Measurements from ENCODE around the gene HUNK.

The HUNK gene

DNA sequence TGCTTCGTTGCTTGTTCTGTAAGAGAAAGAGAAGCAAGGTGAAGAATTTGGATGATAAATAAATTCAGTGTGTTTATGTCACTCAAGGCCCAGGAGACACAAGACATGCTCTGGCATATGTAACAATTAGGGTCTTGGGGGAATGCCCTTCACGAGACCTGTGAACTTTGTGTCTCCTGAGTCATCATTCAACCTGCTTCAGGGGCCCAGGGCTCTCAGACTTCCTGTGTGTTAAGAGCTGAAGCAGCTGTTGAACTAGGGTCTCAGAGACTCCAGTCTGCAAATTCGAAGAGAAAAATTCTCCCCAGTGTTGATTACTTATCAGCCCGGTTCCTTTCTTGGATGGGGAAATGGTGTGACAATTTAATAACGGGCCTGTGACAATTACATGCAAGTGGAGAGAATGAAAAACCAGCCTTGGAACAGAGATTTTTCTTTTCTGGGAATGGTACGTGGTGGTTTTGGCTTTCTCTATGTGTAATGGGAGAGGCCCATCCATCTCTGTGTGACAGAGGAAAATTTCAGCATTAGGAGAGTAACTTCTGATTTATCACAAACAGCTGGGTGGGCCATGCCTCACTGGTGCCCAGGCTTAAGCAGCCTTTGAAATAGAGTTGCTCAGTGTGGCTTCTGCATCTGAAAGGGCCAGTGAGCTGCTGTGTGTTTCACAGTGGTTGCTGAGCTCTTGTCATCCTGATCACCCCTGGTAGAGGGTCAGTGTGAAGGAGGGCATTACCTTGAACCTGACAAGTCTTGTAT lies 22.4 kb downstream of the HUNK start:
- FAIRE-seq: no peak
- DNase-seq (ENCODE audit: low spot score): no peak

DNA sequence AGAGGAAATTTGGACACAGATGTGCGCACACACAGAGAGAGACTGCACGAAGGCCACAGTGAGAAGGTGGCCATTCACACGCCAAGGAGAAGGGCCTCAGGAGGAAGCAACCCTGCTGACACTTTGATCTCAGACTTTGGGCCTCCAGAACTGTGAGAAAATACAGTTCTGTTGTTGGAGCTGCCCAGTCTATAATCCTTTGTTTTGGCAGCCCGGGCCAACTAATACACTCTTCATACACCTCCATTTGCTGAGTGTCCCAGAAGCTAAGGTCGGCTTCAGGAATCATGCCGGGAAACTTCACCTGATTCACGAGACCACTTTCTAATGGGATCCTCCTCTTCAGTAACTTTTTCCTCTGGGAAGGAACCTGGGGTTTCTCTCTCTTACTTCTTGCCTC lies 23.2 kb downstream of the HUNK start:
- no peak for DNase-seq (ENCODE audit: low spot score)

DNA sequence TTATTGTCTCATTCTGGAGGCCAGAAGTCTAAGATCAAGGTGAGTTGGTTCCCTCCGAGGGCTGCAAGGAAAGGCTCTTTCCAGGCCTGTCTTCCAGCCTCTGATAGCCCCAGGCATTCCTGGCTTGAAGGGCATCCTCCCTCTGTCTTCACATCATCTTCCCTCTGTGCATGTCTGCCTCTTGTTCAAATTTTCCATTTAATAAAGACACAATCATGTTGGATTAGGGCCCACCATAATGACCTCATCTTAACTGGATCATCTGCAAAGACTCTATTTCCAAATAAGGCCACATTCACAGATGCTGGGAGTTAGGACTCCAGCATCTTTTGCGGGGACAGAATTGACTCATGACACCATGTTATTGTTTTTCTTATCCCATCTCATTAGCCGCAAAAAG lies 24.5 kb downstream of the HUNK start:
- DNase-seq (ENCODE audit: low spot score) (no peak), FAIRE-seq (no peak)

More for the DNA sequence above, 23.2 kb downstream of the HUNK start:
- no peak for FAIRE-seq

DNA sequence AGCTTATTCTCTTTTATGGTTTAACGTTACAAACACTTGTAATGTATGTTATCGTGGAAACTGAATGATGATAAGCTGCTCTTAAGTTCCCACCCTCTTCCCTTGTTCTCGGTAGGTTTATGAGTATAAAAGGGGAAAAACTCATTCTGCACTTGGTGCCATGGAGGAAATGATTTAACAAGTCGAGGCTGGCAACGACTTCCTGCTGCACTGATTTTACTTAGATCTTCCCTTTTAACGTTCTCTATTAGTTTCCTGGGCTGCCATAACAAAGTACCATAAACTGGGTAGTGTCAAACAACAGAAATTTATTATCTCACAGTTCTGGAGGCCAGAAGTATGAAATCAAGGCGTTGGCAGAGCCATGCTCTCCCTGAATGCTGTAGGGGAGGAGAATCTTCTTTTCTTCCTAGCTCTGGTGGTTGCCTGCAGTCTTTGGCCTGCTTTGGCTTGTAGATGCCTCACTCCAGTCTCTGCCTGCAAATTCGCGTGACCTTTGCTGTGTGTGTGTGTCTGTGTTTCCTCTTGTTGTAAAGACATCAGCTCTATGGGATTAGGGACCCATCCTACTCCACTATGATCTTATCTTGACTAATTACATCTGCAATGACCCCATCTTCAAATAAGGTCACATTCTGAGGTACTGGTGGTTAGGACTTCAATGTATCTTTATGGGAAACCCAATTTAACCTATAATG lies 26.3 kb downstream of the HUNK start:
- FAIRE-seq (no peak), DNase-seq (ENCODE audit: low spot score) (no peak)

DNA sequence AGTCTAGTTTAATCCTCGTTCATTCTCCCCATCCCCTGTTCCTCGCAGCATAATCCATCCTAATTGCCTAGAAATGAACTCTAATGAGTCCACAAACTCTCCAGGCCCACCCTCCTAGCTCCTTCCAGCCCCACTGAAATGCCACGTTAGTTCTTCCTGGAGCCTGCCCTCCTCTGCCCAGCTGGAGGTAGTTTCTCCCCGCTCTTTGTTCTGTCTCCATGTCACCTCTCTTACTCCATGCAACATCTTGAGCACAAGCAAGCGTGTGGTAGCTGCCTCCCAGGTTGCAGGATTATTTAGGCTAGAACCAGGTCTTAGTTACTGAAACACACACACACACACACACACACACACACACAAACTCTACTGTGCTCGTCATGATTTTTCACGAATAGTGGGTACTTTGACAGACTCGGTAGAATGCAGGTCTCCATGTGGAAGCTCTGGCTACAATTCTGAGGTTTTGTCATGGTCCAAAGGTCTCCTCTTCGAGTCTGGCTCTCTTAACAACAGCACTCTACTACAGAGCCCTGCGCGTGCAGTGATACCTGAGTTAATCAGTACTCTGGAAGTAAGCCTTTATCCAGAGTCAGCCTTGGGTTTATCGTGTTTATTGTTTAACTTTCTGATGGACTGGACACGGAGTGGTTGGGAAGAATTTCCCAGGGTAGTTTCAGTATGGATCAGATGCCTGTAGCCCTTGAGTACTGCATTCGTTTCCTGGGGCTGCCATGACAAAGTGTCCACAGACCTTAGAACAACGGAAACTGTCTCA lies 27.5 kb downstream of the HUNK start:
- DNase-seq (ENCODE audit: low spot score) (no peak), FAIRE-seq (no peak)

DNA sequence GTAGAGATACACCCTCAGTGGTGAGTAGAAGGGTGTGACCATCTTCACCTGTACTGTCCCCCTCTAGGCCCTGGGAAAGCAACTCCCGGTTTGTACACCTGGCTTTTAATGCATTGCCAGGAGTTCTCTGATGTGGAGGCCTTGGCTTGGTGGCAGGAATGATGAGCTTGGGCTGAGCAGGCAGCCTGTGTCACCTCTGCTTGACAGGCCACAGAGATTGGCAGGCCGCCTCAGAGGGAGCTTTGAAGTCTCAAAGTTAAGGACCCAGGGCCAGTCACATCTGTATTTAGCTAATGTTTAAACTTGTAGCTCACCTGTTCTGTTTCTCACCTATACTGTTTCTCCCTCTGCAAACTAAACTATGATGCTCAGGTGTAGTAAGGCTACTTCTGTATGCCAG lies 28.5 kb downstream of the HUNK start:
- no peak for FAIRE-seq
- DNase-seq (ENCODE audit: low spot score): no peak

DNA sequence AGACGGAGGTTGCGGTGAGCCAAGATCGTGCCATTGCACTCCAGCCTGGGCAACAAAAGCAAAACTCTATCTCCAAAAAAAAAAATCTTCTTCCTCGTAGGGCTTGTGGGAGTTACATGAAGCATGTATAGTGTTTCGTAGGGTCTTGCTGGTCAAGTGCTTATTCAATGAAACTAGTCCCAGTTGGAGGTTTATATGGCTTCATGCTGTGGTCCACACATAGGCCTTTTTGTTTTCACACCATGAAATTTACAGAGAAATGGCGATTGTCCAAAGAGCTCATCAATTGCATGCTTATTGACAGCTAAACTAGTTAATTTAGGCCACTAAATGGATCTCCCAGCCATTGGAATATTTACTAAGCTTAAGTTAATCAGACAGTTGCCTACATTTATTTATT lies 29.6 kb downstream of the HUNK start:
- no peak for FAIRE-seq

DNA sequence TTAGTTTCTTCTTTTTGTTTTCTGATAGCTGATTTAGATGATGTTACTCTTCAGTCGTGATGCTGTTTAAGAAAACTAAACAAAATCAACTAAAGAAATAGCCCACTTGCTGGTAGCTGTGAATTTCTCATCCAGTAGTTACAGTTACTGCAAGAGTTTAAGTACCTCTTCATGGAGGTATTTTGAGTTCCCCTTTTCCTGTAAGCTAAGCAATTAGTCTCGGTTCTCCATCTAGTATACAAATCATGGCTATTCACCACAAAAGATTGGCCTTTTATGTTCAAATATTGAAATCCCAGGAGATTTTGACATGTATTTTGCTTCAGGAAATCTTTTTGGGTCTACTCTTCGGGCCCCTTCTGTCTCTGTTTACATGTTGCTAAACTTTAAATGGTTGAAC lies 31.1 kb downstream of the HUNK start:
- no peak for FAIRE-seq
- no peak for DNase-seq (ENCODE audit: low spot score)

More for the DNA sequence above, 29.6 kb downstream of the HUNK start:
- DNase-seq (ENCODE audit: low spot score): no peak

DNA sequence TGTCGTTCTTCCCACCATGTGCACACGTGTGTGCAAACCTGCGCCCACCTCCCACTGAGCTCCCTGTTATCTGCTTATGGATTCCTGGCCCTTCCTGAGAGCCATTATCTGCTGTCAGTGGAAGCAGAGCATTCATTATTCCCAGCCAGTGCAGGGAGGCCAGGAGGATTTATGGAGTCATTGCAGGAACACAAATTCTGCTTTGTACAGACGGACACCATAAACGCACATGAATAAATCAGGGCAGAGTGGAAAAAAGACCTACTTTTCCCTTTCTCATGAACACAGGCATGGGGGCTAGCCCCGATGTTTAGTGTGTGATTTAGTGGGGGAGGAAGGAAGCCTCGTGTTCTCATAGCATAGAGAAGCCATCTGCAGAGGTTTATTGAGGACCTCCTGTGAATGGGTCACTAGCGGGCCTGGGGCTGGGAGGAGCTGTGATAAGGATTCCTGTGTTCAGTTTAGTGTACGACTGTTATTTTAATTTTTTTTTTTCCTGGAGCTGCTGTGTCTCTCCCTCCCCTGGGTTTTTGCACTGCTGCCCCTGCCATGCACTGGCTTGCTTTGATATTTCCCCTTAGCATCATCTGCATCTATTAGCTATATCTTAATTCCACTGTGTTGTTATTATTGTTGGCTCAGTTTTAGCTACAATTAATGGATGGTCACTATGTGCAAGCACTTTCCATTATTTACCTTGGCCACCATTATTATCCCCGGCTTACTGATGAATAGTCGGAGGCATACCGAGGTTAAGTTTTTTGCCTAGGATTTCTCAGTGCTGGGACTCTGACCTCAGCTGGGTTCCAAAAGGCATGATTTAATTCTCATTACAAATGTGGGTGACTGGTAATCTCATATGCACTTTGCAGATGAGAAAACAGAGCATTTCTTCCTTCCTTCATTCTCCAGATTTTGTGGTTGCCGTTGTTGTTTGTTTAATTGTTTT lies 33.0 kb downstream of the HUNK start:
- no peak for FAIRE-seq
- no peak for DNase-seq (ENCODE audit: low spot score)

DNA sequence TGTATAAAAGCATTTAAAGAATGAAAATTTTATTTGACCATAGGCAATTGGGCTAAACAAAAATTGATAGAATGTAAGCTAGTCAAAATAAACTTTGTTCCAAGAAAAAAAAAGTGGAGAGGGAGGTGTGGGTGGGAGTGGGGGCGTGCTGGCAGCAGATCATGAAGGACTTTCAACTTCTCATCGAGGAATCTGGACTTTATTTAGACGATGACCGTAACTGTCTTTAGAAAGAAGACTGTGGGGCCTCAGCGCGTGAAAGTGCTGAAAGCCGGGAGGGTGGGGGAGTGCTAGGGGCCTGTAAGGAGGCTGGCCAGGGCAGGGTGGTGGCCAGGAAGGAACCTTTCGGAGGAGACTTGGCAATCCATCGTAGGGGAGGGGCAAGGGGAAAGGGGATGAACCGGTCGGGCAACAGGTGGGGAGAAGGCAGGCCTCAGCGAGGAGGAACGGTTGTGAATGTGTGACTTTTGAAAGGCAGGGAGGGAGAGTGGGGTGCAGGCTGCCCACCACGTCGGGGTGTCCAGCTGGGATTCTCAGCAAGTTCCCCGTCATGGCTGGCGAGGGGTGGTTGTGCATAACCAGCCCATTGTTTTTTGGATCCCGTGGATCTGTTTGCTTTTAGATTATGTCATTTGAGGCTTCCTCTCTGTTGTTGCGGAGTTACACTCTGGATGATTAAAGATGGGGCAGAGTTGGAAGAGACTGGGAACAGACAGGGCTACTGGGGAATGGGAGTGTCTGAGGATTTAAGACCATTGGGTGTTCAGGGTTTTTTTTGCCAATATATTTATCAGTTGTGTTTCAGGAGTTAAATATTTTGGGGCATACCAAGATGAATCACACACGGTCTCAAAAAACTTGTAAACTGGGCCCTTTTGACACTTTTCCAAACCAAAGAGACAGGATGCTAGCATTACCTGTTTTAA lies 35.5 kb downstream of the HUNK start:
- no peak for DNase-seq (ENCODE audit: low spot score)
- FAIRE-seq: no peak

DNA sequence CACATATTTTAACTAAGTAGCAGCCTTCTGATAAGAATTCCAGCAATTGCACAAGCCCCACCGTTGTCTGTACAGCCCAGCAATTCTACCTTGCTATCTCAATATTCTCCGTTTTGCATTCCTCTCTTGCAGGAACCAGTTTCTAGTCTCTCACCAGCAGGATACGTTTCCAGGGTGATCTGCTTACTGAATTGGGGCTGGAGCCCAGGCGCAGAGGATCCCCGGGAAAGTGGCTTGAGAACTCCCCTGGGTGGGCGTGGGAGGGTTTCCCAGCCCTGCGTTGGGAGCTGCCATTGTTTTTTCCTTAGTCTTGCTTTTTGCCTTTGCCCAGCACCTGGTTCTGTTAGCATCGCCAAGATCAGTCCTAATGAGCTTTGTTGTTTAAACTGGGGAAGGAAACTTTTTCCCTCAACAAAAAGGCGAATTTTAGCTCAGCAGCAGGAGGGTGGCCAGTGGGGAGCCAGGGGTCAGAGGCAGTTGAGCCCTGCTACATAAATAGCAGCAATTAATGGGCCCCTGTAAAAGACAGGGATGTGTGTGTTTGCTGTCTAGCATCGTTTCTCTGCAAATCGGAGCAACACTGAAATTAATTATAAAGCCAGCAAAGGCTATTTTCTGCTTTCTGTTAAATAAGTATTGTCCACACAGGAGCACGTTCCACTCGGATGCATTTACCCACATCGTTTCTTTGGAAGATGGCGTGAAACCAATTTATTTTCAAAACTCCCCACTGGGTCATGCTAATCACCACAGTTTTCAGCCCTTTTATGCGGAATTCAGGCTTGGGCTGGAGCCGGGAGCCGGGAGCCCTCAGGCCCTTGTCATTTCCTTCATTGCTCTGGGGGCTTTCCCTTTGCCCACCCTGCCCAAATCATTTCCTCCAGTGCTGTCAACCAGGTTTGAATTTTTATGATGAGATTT lies 36.6 kb downstream of the HUNK start:
- DNase-seq (ENCODE audit: low spot score) (no peak), FAIRE-seq (no peak)

DNA sequence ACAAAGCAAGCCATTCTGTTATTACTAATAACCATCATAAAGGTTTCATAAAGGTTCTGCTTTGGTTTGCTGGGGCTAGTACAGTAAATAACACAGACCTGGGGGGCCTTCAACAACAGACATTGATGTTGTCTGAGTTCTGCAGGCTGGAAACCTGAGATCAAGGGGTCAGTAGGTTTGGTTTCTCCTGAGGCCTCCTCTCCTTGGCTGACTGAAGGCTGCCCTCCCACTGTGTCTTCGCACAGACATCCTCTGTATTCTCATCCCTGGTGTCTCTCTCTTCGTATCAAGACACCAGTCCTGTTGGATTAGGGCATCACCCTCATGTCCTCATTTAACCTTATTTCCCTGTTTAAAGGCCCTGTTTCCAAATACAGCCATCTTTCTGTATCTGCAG lies 37.3 kb downstream of the HUNK start:
- FAIRE-seq: no peak

DNA sequence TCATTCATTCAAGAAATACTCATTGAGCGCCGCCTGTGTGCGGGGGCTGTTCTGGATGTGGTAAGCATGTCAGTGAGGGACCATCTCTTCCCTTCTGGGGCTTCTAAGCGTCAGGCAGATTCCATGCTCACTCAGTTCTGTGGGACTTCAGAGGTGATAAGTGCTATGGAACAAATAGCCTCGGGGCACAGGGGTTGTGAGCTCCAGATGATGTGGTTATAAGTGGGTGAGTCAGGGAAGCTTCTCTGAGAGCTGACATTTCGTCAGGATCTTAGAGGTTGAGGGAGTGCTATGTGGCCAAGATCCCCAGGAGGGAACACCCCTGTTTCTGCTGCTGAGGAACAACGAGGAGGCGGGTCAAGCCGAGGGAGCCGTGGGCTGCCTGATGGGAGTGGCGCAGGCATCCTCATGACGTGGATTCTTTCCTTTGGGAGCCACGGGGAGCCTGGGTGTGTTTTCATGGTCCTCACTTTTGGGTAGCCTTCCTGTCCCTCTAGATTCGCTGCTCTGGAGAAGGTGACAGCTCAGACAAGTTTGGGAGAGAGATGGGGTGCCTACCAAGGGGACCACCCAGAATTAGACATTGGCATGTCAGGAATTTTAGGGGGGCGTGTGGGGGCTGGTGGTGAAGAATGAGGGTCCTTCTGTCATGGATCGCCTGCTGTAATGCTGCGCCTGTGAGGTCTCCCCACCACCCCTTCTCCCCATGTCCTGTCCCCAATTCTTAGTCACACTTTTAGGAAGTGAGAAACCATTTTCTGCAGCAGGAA lies 38.5 kb downstream of the HUNK start:
- DNase-seq (ENCODE audit: low spot score) (no peak), FAIRE-seq (no peak)

More for the DNA sequence above, 37.3 kb downstream of the HUNK start:
- DNase-seq (ENCODE audit: low spot score): no peak

DNA sequence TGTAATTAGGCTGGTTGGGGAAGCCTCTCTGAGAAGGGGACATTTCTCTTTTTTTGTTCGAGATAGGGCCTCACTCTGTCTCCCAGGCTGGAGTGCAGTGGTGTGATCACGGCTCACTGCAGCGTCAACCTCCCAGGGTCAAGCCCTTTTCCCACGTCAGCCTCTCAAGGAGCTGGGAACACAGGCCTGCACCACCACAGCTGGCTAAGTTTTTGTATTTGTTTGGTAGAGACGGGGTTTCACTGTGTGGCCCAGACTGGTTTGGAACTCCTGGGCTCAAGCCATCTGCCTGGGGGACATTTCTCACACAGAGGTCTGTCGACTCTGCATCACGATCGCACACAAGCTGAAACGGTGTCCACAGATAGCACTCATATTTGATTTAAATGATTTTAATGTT lies 39.7 kb downstream of the HUNK start:
- FAIRE-seq (no peak), DNase-seq (ENCODE audit: low spot score) (no peak)

DNA sequence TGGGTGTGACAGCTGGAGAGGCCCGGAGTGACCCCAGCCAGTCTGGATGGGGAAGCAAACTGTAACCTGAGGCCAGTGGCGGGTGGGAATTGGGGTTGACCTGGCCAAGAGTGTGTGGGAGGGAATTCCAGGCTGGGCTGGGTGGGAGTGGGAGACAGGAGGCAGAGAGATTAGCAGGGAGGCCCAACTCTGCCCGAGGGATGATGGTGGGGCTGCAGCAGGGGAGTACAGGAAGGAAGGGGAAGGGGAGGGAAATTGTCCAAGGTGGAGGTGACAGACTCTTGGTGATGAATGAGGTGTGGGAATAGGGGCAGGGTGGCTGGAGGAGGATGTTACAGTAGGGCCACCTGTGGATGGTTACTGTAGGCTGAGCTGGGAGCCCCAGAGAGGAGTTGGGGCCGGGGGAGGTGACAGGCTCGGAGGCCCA lies 40.4 kb downstream of the HUNK start:
- FAIRE-seq (no peak), DNase-seq (ENCODE audit: low spot score) (no peak)

DNA sequence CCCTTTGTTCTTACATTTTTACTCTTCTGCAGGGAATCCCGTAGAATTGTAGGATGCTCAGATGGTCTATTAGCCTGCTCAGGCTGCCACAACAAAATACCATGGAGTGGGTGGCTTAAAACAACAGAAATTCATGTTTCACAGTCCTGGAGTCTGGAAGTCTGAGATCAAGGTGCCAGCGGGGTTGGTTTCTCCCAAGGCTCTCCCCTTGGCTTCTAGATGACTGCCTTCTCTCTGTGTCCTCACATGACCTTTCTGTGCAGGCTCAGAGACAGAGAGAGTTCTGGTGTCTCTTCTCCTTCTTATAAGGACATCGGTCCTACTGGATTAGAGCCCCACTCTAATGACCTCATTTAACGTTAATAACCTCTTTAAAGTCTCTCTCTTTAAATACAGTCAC lies 41.7 kb downstream of the HUNK start:
- no peak for DNase-seq (ENCODE audit: low spot score)
- FAIRE-seq: no peak

DNA sequence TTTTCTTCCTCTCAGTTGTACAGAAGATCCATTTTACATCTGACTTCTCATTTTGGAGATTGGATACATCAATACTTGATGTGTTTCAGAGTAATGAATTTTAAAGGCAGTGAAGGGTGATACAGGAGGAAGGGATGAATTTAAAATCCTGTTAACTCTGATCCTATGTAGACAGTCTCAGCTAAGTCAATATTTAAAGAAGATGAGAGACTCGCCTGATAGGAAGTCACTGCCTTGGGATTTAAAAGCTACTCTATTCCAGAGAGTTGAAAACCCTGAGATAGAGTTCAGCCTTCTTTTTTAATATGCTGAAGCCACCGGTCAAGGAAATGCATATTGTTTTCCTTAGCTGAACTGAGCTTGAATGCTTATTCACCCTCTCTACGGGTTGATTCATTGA lies 42.7 kb downstream of the HUNK start:
- DNase-seq (ENCODE audit: low spot score): no peak
- no peak for FAIRE-seq

DNA sequence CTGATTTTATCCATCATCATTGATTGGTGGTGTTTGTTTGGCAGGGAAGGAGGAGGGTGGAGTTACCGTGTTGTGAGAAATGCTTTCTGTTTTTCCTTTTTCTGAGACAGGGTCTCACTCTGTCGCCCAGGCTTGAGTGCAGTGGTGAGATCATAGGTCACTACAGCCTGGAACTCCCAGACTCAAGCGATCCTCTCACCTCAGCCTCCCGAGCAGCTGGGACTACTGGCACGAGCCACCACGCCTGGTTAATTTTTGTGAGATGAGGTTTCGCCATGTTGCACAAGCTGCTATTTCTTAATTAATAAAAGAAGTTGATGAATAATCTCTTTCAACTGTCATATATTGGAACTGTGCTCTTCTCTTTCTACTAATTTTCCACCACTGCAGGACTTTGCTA lies 44.3 kb downstream of the HUNK start:
- FAIRE-seq: no peak

More for the DNA sequence above, 44.3 kb downstream of the HUNK start:
- no peak for DNase-seq (ENCODE audit: low spot score)

Measured in RCC 7860 (cell line).